Coronary artery (tissue), 2 donors: ENCODE measurements around the gene FHDC1.

ENCODE experiments used
- DNase-seq: peaks from one replicate; pipeline ENCODE4 v3.0.0-alpha.2; 2017; ENCODE audit warnings: low spot score
- H3K27ac ChIP-seq, 2 donors: fragments of 200-600 bp; sonication (generic); one replicate each; pipeline ENCODE4 v1.5.1; 2016 to 2019
- H3K4me3 ChIP-seq: fragments of 200-600 bp; sonication (generic); 2 replicates; pipeline ENCODE4 v1.5.1; 2016; ENCODE audit warnings: mild to moderate bottlenecking, moderate library complexity
- TF ChIP-seq, protein P1 (sequence below): fragments of 200-600 bp; sonication (generic); IDR thresholded peaks from one replicate; pipeline ENCODE4 v1.5.1; 2019; ENCODE audit warnings: antibody characterized with exemption

Gene FHDC1

DNA sequence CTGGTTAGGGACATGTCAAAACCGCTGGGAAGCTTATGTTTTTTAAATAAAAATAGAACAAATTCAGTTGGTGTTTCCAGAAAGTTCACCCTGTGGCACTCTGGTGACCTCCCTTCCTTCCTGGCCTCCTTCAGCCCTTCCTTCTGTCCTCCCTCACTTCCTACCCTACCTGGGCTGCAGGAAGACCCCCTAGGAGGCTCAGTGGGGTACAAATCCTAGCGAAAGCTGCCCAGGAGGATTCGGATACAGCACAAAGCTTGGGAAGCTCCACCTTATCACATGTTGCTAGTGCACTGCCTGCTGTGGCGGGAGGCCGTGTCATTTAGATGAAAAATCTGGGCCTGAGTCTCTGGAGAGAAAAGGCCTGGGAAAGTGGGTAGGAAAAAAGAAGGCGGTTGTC, 60.5 kb downstream of the FHDC1 start:
- no peak for DNase-seq
- Histone ChIP-seq H3K27ac (peak overlapping the region in 1 of 2 donors; percentile 11), H3K4me3 (no peak overlapping the region)
- TF ChIP-seq, protein P1, sequence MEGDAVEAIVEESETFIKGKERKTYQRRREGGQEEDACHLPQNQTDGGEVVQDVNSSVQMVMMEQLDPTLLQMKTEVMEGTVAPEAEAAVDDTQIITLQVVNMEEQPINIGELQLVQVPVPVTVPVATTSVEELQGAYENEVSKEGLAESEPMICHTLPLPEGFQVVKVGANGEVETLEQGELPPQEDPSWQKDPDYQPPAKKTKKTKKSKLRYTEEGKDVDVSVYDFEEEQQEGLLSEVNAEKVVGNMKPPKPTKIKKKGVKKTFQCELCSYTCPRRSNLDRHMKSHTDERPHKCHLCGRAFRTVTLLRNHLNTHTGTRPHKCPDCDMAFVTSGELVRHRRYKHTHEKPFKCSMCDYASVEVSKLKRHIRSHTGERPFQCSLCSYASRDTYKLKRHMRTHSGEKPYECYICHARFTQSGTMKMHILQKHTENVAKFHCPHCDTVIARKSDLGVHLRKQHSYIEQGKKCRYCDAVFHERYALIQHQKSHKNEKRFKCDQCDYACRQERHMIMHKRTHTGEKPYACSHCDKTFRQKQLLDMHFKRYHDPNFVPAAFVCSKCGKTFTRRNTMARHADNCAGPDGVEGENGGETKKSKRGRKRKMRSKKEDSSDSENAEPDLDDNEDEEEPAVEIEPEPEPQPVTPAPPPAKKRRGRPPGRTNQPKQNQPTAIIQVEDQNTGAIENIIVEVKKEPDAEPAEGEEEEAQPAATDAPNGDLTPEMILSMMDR, result no peak

DNA sequence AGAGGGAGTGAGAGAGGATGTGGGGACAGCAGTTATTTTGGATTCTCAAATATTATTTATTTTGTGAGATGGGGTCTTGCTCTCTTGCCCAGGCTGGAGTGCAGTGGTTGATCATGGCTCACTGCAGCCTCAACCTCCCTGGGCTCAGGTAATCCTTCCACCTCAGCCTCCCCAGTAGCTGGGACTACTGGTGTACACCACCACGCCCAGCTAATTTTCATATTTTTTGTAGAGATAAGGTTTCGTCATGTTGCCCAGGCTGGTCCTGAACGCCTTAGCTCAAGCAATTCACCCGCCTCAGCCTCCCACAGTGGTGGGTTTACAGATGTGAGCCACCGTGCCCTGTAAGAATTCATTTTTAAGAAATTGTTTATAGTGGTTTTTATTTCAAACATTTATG, 61.2 kb downstream of the FHDC1 start:
- TF ChIP-seq, protein P1, result no peak

DNA sequence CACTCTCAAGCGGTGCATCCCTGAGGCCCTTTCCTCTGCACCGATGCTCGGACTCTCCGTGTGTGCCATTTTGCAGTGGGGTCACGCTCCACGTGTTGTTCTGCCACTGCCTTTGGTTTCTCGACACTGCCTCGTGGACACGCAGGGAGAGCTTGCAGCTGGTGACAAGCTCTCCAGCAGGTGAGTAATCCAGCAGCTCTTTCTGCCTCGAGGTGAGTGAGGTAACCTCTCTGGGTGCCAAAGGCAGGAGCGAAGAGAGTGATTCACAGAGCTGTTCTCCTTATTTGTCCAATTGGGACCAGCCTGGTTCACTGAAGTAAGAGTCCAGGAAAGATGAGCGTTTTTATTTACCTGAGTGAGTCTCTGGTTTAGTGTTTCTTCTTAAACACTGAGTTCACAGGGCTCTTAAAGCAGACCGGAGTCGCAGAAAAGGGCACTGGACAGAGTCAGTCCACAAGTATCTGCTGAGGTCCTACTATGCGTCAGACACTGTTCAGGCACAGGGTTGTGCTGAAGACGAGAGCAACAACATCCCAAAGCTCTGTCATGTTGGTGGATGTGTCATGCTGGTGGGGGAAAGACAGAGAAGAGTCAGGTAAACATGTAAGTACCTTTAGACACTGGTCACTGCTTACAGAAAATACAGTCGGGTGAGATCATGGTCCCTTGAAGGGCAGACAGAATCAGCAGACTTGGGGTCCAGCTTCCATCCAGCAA, 61.8 kb downstream of the FHDC1 start:
- Histone ChIP-seq H3K27ac (no peak overlapping the region), H3K4me3 (no peak overlapping the region)
- DNase-seq, result no peak
- TF ChIP-seq, protein P1, result no peak

More for the DNA sequence above, 61.2 kb downstream of the FHDC1 start:
- Histone ChIP-seq H3K27ac (no peak overlapping the region), H3K4me3 (no peak overlapping the region)
- no peak for DNase-seq

DNA sequence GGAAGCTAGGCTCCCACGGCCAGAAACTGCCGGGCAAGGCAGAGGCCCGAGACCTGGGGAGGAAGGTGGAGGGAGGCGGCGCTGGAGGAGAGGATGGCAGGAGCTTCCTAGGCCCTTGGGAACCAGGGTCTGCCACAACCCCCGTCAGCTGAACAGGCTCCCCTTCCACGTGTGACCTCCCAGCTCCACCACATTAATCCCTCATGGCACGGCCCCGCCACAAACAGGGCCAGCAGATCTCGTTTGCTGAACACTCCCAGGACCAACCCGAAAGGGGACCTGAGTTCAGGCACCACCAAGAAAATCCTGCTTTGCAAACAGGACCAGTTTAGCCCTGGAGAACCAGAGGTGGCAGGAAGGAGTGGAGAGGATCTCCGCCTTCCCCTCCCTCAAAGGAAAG, 62.7 kb downstream of the FHDC1 start:
- Histone ChIP-seq H3K27ac (no peak overlapping the region), H3K4me3 (no peak overlapping the region)
- TF ChIP-seq, protein P1, result no peak
- no peak for DNase-seq

DNA sequence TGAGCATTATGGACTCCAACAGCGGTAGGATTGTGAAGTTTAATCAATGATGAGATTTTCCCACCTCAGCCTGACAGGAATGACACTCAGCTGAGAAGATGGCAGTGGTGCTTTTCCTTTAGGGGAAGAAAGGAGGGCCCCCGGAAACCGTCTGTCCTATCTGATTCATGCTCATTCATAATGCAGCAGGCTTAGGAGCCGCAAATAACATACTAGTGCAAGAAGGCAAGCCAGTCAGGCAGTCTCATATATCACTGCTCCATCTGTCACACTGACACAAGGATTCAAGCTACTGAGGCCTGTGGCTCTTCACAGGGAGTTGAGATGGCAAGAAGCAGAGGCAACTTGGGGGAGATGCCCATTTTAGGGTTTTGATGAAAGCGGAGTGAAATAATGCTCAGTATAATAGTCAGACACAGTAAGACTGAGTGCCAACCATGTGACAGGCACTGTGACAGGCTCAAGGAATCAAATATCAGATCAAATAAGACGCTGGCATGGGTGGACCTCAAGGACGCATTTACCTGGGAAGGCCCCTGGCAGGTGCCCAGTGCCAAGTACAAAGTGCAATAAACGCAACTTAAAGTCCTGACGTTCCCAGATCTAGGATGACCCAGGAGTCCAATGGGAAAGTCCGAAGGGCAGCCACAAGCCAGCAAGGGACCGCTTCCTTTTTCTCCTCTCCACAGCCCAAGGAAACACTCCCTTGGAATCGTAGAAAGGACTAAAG, 63.4 kb downstream of the FHDC1 start:
- Histone ChIP-seq H3K4me3 (no peak overlapping the region), H3K27ac (no peak overlapping the region)
- TF ChIP-seq, protein P1, result no peak
- no peak for DNase-seq

DNA sequence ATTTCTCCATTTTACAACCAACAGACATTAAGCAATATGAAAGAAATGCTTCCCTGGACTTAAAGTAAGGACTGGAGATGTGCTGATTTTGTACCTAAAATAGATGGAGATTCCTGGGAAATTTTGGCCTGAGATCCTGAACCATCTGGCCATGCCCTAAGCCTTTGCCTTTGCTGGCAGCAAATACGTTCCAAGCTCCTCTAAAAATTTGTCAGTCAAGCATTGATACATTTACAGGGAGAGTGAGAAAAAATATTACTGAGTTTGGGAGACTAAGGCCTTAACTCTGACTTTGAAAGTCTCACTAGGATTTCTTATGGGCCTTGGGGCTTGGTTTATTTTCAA, 63.9 kb downstream of the FHDC1 start:
- no peak overlapping the region for H3K27ac ChIP-seq
- no peak overlapping the region for H3K4me3 ChIP-seq
- no peak for DNase-seq
- TF ChIP-seq, protein P1, result no peak

DNA sequence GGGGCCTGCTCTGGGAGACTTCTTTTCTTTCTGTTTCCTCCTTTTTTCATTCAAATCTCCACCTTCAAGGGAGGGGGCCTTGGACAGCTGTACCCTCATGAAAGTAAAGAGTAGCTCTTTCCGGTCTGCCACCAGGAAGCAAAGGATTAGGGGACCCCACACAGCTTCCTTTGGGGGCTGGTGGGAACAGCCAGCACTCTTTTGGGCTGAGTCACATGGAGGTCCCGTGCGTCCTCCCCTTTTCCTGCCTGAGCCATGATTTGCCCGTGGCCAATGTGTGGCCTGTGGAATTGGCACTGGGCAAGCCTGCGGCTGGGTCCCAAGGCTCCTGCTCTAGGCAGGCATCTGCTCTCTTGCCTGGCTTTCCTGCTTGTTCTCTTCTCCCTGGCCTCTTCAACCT, 65.5 kb downstream of the FHDC1 start:
- no peak for DNase-seq
- TF ChIP-seq, protein P1, result no peak
- Histone ChIP-seq H3K27ac (no peak overlapping the region), H3K4me3 (no peak overlapping the region)
